H1 (cell line): ENCODE results near the gene GRIK2. TPM values are rescaled to one million over a fixed set of nuclear protein-coding genes. Genes with fewer than 3 reads are reported as not detected.

ENCODE experiments used
- CTCF ChIA-PET: fragments of 300-600 bp; sonication (Branson Sonifier 250); formaldehyde crosslinking; loops from one replicate; lab custom pipeline; 2021; ENCODE audit not compliant: partially characterized antibody; lab: Charles Lee
- POLR2A ChIA-PET: fragments of 300-600 bp; sonication (Branson Sonifier 250); formaldehyde crosslinking; loops from one replicate; lab custom pipeline; 2021; ENCODE audit warnings: inconsistent platforms; ENCODE audit not compliant: partially characterized antibody; lab: Charles Lee
- DNase-seq, 2 experiments: peaks; one replicate each; pipeline versions ENCODE4 v3.0.0 to v3.0.0-alpha.2; 2010 to 2022; ENCODE audit warnings: low spot score in 2 of 2, low read depth in 1 of 2, mixed read lengths in 1 of 2
- FAIRE-seq: peaks from 2 replicates; lab custom pipeline; 2011; peaks lifted over from hg19 to GRCh38; lab: Jason Lieb, UNC
- H2AFZ ChIP-seq: 2 replicates; pipeline ENCODE4 v1.8.1; 2012; ENCODE audit warnings: low read length, inconsistent platforms
- H2AK5ac ChIP-seq: 2 replicates; pipeline ENCODE4 v1.6.1; 2013; ENCODE audit warnings: low read depth, low read length
- H2BK120ac ChIP-seq: replicated peaks from 2 replicates; pipeline ENCODE3; 2013; ENCODE audit warnings: low read depth, low read length, inconsistent platforms
- H2BK12ac ChIP-seq: 2 replicates; pipeline ENCODE4 v1.6.1; 2013; ENCODE audit warnings: low read depth, low read length
- H2BK15ac ChIP-seq: 2 replicates; pipeline ENCODE4 v1.6.1; 2013; ENCODE audit warnings: low read length
- H2BK20ac ChIP-seq: 2 replicates; pipeline ENCODE4 v1.6.1; 2013; ENCODE audit warnings: low read length
- H2BK5ac ChIP-seq: 2 replicates; pipeline ENCODE4 v1.6.1; 2013; ENCODE audit warnings: low read depth, low read length
- H3K14ac ChIP-seq: 2 replicates; pipeline ENCODE4 v1.6.1; 2013; ENCODE audit warnings: inconsistent platforms; ENCODE audit not compliant: insufficient read length
- H3K18ac ChIP-seq: 2 replicates; pipeline ENCODE4 v1.6.1; 2013; ENCODE audit warnings: low read length; ENCODE audit errors: extremely low read depth
- H3K23ac ChIP-seq: 2 replicates; pipeline ENCODE4 v1.6.1; 2013; ENCODE audit warnings: inconsistent platforms; ENCODE audit not compliant: insufficient read length
- H3K23me2 ChIP-seq: 2 replicates; pipeline ENCODE4 v1.6.1; 2013; ENCODE audit warnings: low read depth, low read length
- H3K27ac ChIP-seq: 2 replicates; pipeline ENCODE4 v1.6.1; 2011; ENCODE audit warnings: low read depth, low read length, inconsistent platforms
- H3K27me3 ChIP-seq, 4 experiments: replicated peaks in 1 of 4; 1 replicate in 1 of 4; 2 replicates in 3 of 4; pipeline versions ENCODE4 v1.6.1 to v1.8.1; 2011 to 2013; ENCODE audit warnings: low read length in 3 of 4, mild to moderate bottlenecking in 3 of 4, inconsistent platforms in 2 of 4, mixed read lengths in 2 of 4, moderate library complexity in 1 of 4; ENCODE audit not compliant: control insufficient read depth in 3 of 4, insufficient read depth in 3 of 4; ENCODE audit errors: extremely low read depth in 1 of 4
- H3K36me3 ChIP-seq, 4 experiments: 2 replicates each; pipeline versions ENCODE4 v1.6.1 to v1.8.1; 2011 to 2013; ENCODE audit warnings: mild to moderate bottlenecking in 4 of 4, low read length in 3 of 4, moderate library complexity in 2 of 4, control low read depth in 1 of 4, inconsistent platforms in 1 of 4; ENCODE audit not compliant: insufficient read depth in 4 of 4, control insufficient read depth in 2 of 4
- H3K4ac ChIP-seq: replicated peaks from 2 replicates; pipeline ENCODE3; 2013; ENCODE audit warnings: low read length, low read depth, mixed read lengths, inconsistent platforms; ENCODE audit not compliant: insufficient read length
- H3K4me1 ChIP-seq, 4 experiments: replicated peaks in 1 of 4; 1 replicate in 1 of 4; 2 replicates in 3 of 4; pipeline versions ENCODE4 v1.6.1 to v1.8.1; 2011 to 2013; ENCODE audit warnings: low read length in 3 of 4, inconsistent platforms in 2 of 4, mixed read lengths in 1 of 4; ENCODE audit not compliant: insufficient read depth in 4 of 4, control insufficient read depth in 3 of 4
- H3K4me2 ChIP-seq, 2 experiments: 2 replicates each; pipeline versions ENCODE4 v1.6.1 to v1.8.1; 2011 to 2013; ENCODE audit warnings: low read depth in 2 of 2, low read length in 2 of 2, control low read depth in 1 of 2, inconsistent platforms in 1 of 2, mild to moderate bottlenecking in 1 of 2; ENCODE audit not compliant: insufficient read depth in 1 of 2
- H3K4me3 ChIP-seq, 4 experiments: fragments of 200-600, 300-600 bp in 1 of 4; sonication (generic), shearing (Covaris generic), sonication (Bioruptor Twin) in 1 of 4; 2 replicates each; pipeline versions ENCODE4 v1.5.1 to v1.8.1; 2011 to 2016; ENCODE audit warnings: low read length in 4 of 4, low read depth in 3 of 4, control low read depth in 2 of 4, inconsistent platforms in 2 of 4, mild to moderate bottlenecking in 2 of 4, mixed read lengths in 1 of 4, moderate library complexity in 1 of 4; ENCODE audit not compliant: insufficient read depth in 2 of 4; ENCODE audit errors: extremely low read depth in 1 of 4
- H3K56ac ChIP-seq: replicated peaks from 2 replicates; pipeline ENCODE3; 2013; ENCODE audit warnings: low read depth, mild to moderate bottlenecking, mixed read lengths, low read length, inconsistent platforms; ENCODE audit not compliant: insufficient read length
- H3K79me1 ChIP-seq: 2 replicates; pipeline ENCODE4 v1.6.1; 2013; ENCODE audit warnings: low read depth, low read length, control low read depth
- H3K79me2 ChIP-seq, 2 experiments: 2 replicates each; pipeline versions ENCODE4 v1.6.1 to v1.8.1; 2012 to 2013; ENCODE audit warnings: low read length in 2 of 2, mild to moderate bottlenecking in 2 of 2, inconsistent platforms in 1 of 2; ENCODE audit not compliant: insufficient read depth in 2 of 2, control insufficient read depth in 1 of 2
- H3K9ac ChIP-seq, 4 experiments: replicated peaks in 1 of 4; 1 replicate in 1 of 4; 2 replicates in 3 of 4; pipeline versions ENCODE4 v1.6.1 to v1.8.1; 2011 to 2013; ENCODE audit warnings: low read depth in 3 of 4, low read length in 3 of 4, control low read depth in 2 of 4, mild to moderate bottlenecking in 2 of 4, moderate library complexity in 2 of 4, inconsistent platforms in 1 of 4; ENCODE audit errors: extremely low read depth in 1 of 4
- H3K9me3 ChIP-seq, 2 experiments: 2 replicates each; pipeline versions ENCODE4 v1.6.1 to v1.8.1; 2012 to 2013; ENCODE audit warnings: mild to moderate bottlenecking in 2 of 2, moderate library complexity in 2 of 2, control low read depth in 1 of 2, inconsistent platforms in 1 of 2, low read depth in 1 of 2, low read length in 1 of 2, mixed read lengths in 1 of 2; ENCODE audit not compliant: insufficient read depth in 2 of 2
- H4K20me1 ChIP-seq, 2 experiments: replicated peaks in 1 of 2; 2 replicates each; pipeline versions ENCODE3 to v1.8.1; 2011 to 2013; ENCODE audit warnings: inconsistent platforms in 2 of 2, low read length in 2 of 2, mild to moderate bottlenecking in 1 of 2; ENCODE audit not compliant: insufficient read depth in 2 of 2, control insufficient read depth in 1 of 2
- H4K5ac ChIP-seq: 2 replicates; pipeline ENCODE4 v1.6.1; 2013; ENCODE audit warnings: low read length, low read depth, mixed read lengths, inconsistent platforms; ENCODE audit not compliant: insufficient read length
- H4K8ac ChIP-seq: 2 replicates; pipeline ENCODE4 v1.8.0; 2013; ENCODE audit warnings: mild to moderate bottlenecking, moderate library complexity, low read length, inconsistent platforms; ENCODE audit not compliant: insufficient read depth; ENCODE audit errors: extremely low read depth
- H4K91ac ChIP-seq: replicated peaks from 2 replicates; pipeline ENCODE3; 2013; ENCODE audit warnings: low read length, mixed read lengths, inconsistent platforms; ENCODE audit not compliant: insufficient read length
- TBP ChIP-seq: IDR thresholded peaks from 2 replicates; pipeline ENCODE4 v1.6.1; 2011; ENCODE audit warnings: low read depth, low read length, improper control_type of control experiment
- ZNF274 ChIP-seq: IDR thresholded peaks from 2 replicates; pipeline ENCODE4 v1.7.0; 2012; ENCODE audit warnings: low read length, borderline replicate concordance; ENCODE audit errors: extremely low read depth
- WGBS, 2 experiments: shearing (Covaris generic) in 1 of 2; methylation state at CpG; one replicate each; pipeline versions ENCODE4 v1.1.6 to v1.1.7; 2013 to 2015; ENCODE audit warnings: low lambda C conversion rate in 2 of 2, mixed read lengths in 2 of 2, inconsistent platforms in 1 of 2, low coverage in 1 of 2, missing lambda C conversion rate in 1 of 2; ENCODE audit not compliant: insufficient replicate concordance in 2 of 2, insufficient coverage in 1 of 2, insufficient read length in 1 of 2; ENCODE audit errors: extremely low coverage in 1 of 2, missing lambda C conversion rate in 1 of 2; 5-methylcytosine and 5-hydroxymethylcytosine counted together
- polyA plus RNA-seq, 7 experiments: library from polyadenylated mRNA; depleted of rRNA in 3 of 7; stranded (reverse) in 5 of 7; unstranded in 2 of 7; fragments of >200 nt in 5 of 7; fragments of 200-250 nt in 2 of 7; gene quantifications; 1 replicate in 5 of 7; 2 replicates in 1 of 7; 4 replicates in 1 of 7; pipeline versions ENCODE4 v1.2.1 to v1.2.3, GENCODE V29; 2011 to 2013; ENCODE audit warnings: missing spikeins in 2 of 7, mixed read lengths in 2 of 7
- total RNA-seq: library from RNA; stranded (reverse); fragmentation: NEBNext Ultra II Directional; extraction: Animal tissue kit (Norgen Biotek cat#: 25700); gene quantifications from 2 replicates; pipeline ENCODE4 v1.2.1, GENCODE V29; 2021
- TF ChIP-seq, protein P1 (sequence below): IDR thresholded peaks from 2 replicates; pipeline ENCODE4 v1.6.1; 2012; ENCODE audit warnings: inconsistent platforms
- TF ChIP-seq, protein P2 (sequence below): IDR thresholded peaks from 2 replicates; pipeline ENCODE4 v1.6.1; 2012; ENCODE audit warnings: inconsistent platforms

The GRIK2 gene
- total and polyA plus RNA-seq, 2 of the 8 experiments (the other 6 are each of a cell fraction or from before 2014, with no cell fraction given) = 1.8 to 2.2 TPM

GRCh38 chr6:101454106-101454676, 60.7 kb downstream of the GRIK2 start:
- Histone ChIP-seq H4K20me1 (no peaks in the 10 kb centered on the region), H3K9me3 (no peaks in the 10 kb centered on the region), H3K79me2 (no peaks in the 10 kb centered on the region), H2AK5ac (no peak overlapping the region), H3K36me3 (no peaks in the 10 kb centered on the region; a peak in 1 of 8 replicates), H3K4me3 (no peak overlapping the region), H2AFZ (no peak overlapping the region), H2BK15ac (no peak overlapping the region), H3K4me2 (no peak overlapping the region), H3K18ac (no peak overlapping the region), H2BK120ac (no peak overlapping the region), H3K14ac (no peak overlapping the region), H3K9ac (no peak overlapping the region), H2BK12ac (no peak overlapping the region), H4K91ac (no peak overlapping the region), H2BK5ac (no peak overlapping the region), H4K8ac (no peak overlapping the region), H3K23me2 (no peaks in the 10 kb centered on the region; the same call in 1 of the 2 replicates), H3K4ac (no peak overlapping the region), H3K27ac (no peak overlapping the region), H3K23ac (no peak overlapping the region), H3K79me1 (no peaks in the 10 kb centered on the region), H4K5ac (no peak overlapping the region), H2BK20ac (no peak overlapping the region), H3K27me3 (no peaks in the 10 kb centered on the region), H3K4me1 (no peaks in the 10 kb centered on the region), H3K56ac (no peak overlapping the region)
- WGBS, 2 experiments = 87% methylated on average over 3 of the region's 3 CpGs; no CpG with 5 or more reads in 1 of the 2 experiments
- FAIRE-seq (no peak), DNase-seq (no peak)
- POLR2A ChIA-PET = no interaction called here
- CTCF ChIA-PET = no interaction called here
- TF ChIP-seq, protein P1, sequence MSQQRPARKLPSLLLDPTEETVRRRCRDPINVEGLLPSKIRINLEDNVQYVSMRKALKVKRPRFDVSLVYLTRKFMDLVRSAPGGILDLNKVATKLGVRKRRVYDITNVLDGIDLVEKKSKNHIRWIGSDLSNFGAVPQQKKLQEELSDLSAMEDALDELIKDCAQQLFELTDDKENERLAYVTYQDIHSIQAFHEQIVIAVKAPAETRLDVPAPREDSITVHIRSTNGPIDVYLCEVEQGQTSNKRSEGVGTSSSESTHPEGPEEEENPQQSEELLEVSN = no peak
- TF ChIP-seq, protein P2, sequence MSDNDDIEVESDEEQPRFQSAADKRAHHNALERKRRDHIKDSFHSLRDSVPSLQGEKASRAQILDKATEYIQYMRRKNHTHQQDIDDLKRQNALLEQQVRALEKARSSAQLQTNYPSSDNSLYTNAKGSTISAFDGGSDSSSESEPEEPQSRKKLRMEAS = no peak
- TF ChIP-seq TBP (no peak), ZNF274 (no peak)
